HEK293 (cell line): ENCODE measurements around the gene TMEM184C.

Experiments
- ATF2 ChIP-seq: fragments of 450-650 bp; formaldehyde crosslinking; IDR thresholded peaks from 2 replicates; pipeline ENCODE4 v1.5.1; 2016; ENCODE audit warnings: missing biosample characterization, missing genetic modification characterization, low read depth
- CTCF ChIP-seq: fragments of 450-650 bp; formaldehyde crosslinking; IDR thresholded peaks from 2 replicates; pipeline ENCODE4 v1.5.1; 2016; ENCODE audit warnings: missing biosample characterization, missing genetic modification characterization
- KLF1 ChIP-seq: fragments of 450-650 bp; formaldehyde crosslinking; IDR thresholded peaks from 2 replicates; pipeline ENCODE4 v1.5.1; 2016; ENCODE audit warnings: missing biosample characterization, missing genetic modification characterization
- PRDM10 ChIP-seq: fragments of 450-650 bp; formaldehyde crosslinking; IDR thresholded peaks from 2 replicates; pipeline ENCODE4 v1.5.1; 2016; ENCODE audit warnings: missing biosample characterization, missing genetic modification characterization
- PRDM4 ChIP-seq: fragments of 450-650 bp; formaldehyde crosslinking; IDR thresholded peaks from 2 replicates; pipeline ENCODE4 v1.5.1; 2017; ENCODE audit warnings: missing biosample characterization, missing genetic modification characterization
- ZNF24 ChIP-seq: fragments of 450-650 bp; formaldehyde crosslinking; IDR thresholded peaks from 2 replicates; pipeline ENCODE4 v1.5.1; 2016; ENCODE audit warnings: missing biosample characterization, missing genetic modification characterization
- ZNF302 ChIP-seq: fragments of 450-650 bp; formaldehyde crosslinking; IDR thresholded peaks from 2 replicates; pipeline ENCODE4 v1.5.1; 2016; ENCODE audit warnings: missing biosample characterization, missing genetic modification characterization, low read depth

- TF ChIP-seq CTCF (tag by site-specific recombination) = no peak
- TF ChIP-seq PRDM10 (tag by site-specific recombination) = no peak
- no peak for TF ChIP-seq ZNF302 (tag by site-specific recombination)
- no peak for TF ChIP-seq ATF2 (tag by site-specific recombination)
- TF ChIP-seq KLF1 (tag by site-specific recombination) = no peak
- no peak for TF ChIP-seq ZNF24 (tag by site-specific recombination)
- no peak for TF ChIP-seq PRDM4 (tag by site-specific recombination)
These were observed 9.7 kb downstream of the TMEM184C start for GRCh38 chr4:147626903-147627302.
